Prostate gland (tissue), 2 donors: ENCODE results near the gene TVP23C. TPM values are rescaled to one million over a fixed set of nuclear protein-coding genes. Genes with fewer than 3 reads are reported as not detected.

Experiments used
- DNase-seq: peaks from one replicate; pipeline ENCODE4 v3.0.0-alpha.2; 2019; ENCODE audit warnings: low spot score
- H3K27ac ChIP-seq, 2 donors: fragments of 200-600 bp; sonication (generic); 2 replicates each; pipeline ENCODE4 v1.5.1; 2017 to 2019
- H3K27me3 ChIP-seq: fragments of 200-600 bp; sonication (generic); replicated peaks from 2 replicates; pipeline ENCODE4 v1.5.1; 2019; ENCODE audit not compliant: insufficient read depth
- H3K36me3 ChIP-seq, 2 donors: fragments of 200-600 bp; sonication (generic); 1 replicate in 1 of 2; 2 replicates in 1 of 2; pipeline versions ENCODE4 v1.5.1 to v1.8.1; 2017 to 2019
- H3K4me1 ChIP-seq: fragments of 200-600 bp; sonication (generic); replicated peaks from 2 replicates; pipeline ENCODE4 v1.5.1; 2019
- H3K4me3 ChIP-seq, 2 donors: fragments of 200-600 bp; sonication (generic); 2 replicates each; pipeline ENCODE4 v1.5.1; 2017 to 2019
- H3K9me3 ChIP-seq: fragments of 200-600 bp; sonication (generic); 2 replicates; pipeline ENCODE4 v1.5.1; 2017
- CTCF ChIP-seq, 4 experiments: fragments of 200-600 bp in 2 of 4; fragments of 450-650 bp in 2 of 4; sonication (generic) in 2 of 4; IDR thresholded peaks; 1 replicate in 3 of 4; 2 replicates in 1 of 4; pipeline ENCODE4 v1.5.1; 2016 to 2019; ENCODE audit warnings: antibody characterized with exemption in 4 of 4, mild to moderate bottlenecking in 2 of 4, moderate library complexity in 2 of 4
- POLR2A ChIP-seq: fragments of 450-650 bp; IDR thresholded peaks from one replicate; pipeline ENCODE4 v1.6.1; 2016; ENCODE audit warnings: antibody characterized with exemption, mild to moderate bottlenecking
- POLR2AphosphoS5 ChIP-seq: sonication (generic); formaldehyde crosslinking; IDR thresholded peaks from one replicate; pipeline ENCODE4 v1.6.1; 2017; ENCODE audit warnings: antibody characterized with exemption
- WGBS: methylation state at CpG from one replicate; pipeline ENCODE4 v1.1.5; 2018; 5-methylcytosine and 5-hydroxymethylcytosine counted together
- intact Hi-C: fragments of 100-400 bp; cut with DNase I; formaldehyde crosslinking; loops from one replicate; pipeline ENCODE4 v1.14.2; 2022
- small RNA-seq, 2 donors: library from RNA; depleted of rRNA; stranded (forward); fragments of <200 nt; gene quantifications; one replicate each; pipeline ENCODE3, GENCODE V24; 2016
- total RNA-seq, 2 donors: library from RNA; depleted of rRNA; stranded (reverse); fragments of >200 nt; gene quantifications; one replicate each; pipeline ENCODE4 v1.1.0, GENCODE V29; 2016

TVP23C gene
- total RNA-seq, 2 donors from 2014 or later: 16.9 to 19.4 TPM

- H3K36me3 ChIP-seq: no peaks in the 10 kb centered on the region
- 97% methylated on average over 5 of the region's 5 CpGs for WGBS
- no peak overlapping the region for H3K27ac ChIP-seq
- H3K27me3 ChIP-seq: no peaks in the 10 kb centered on the region
- no peak for DNase-seq
- intact Hi-C loops: loop anchor here (10.0 kb wide), 1 partner anchor 100 kb away; no protein-coding TSS in a partner anchor
- no peak overlapping the region for H3K4me3 ChIP-seq
- H3K4me1 ChIP-seq: peaks cover 5% of the 10 kb centered on the region
- TF ChIP-seq CTCF (IDR thresholded peaks at IDR 0.05): no peak
- TF ChIP-seq POLR2A: no peak
- TF ChIP-seq POLR2AphosphoS5: no peak
- H3K9me3 ChIP-seq: no peaks in the 10 kb centered on the region
These were observed 108.9 kb downstream of the TVP23C start for GRCh38 chr17:15454346-15454745.

GRCh38 chr17:15453782-15454181, 109.5 kb downstream of the TVP23C start:
- WGBS: 68% methylated on average over 3 of the region's 3 CpGs
- Histone ChIP-seq H3K27me3 (no peaks in the 10 kb centered on the region), H3K9me3 (no peaks in the 10 kb centered on the region), H3K4me3 (no peak overlapping the region), H3K4me1 (peaks cover 5% of the 10 kb centered on the region), H3K36me3 (no peaks in the 10 kb centered on the region), H3K27ac (no peak overlapping the region)
- no peak for DNase-seq
- TF ChIP-seq POLR2A: no peak
- TF ChIP-seq CTCF (IDR thresholded peaks at IDR 0.05): no peak
- TF ChIP-seq POLR2AphosphoS5: no peak
- intact Hi-C loops: loop anchor here (10.0 kb wide), 1 partner anchor 99 kb away; no protein-coding TSS in a partner anchor

- DNase-seq: no peak
- Histone ChIP-seq H3K4me3 (no peak overlapping the region), H3K27me3 (no peaks in the 10 kb centered on the region), H3K36me3 (no peaks in the 10 kb centered on the region), H3K27ac (no peak overlapping the region), H3K4me1 (peaks cover 5% of the 10 kb centered on the region), H3K9me3 (no peaks in the 10 kb centered on the region)
- TF ChIP-seq CTCF (IDR thresholded peaks at IDR 0.05) (no peak), POLR2AphosphoS5 (no peak), POLR2A (no peak)
- WGBS: 43% methylated on average over 4 of the region's 4 CpGs
- intact Hi-C loops: loop anchor here (10.0 kb wide), 1 partner anchor 98 kb away; no protein-coding TSS in a partner anchor
These were observed 110.0 kb downstream of the TVP23C start for GRCh38 chr17:15453246-15453645.

GRCh38 chr17:15452746-15453145, 110.5 kb downstream of the TVP23C start:
- TF ChIP-seq POLR2AphosphoS5 (no peak), CTCF (IDR thresholded peaks at IDR 0.05) (no peak), POLR2A (no peak)
- intact Hi-C loops: loop anchor here (10.0 kb wide), 1 partner anchor 98 kb away; no protein-coding TSS in a partner anchor
- no peaks in the 10 kb centered on the region for H3K36me3 ChIP-seq
- WGBS: 63% methylated on average over 1 of the region's 1 CpG
- DNase-seq: no peak
- no peak overlapping the region for H3K27ac ChIP-seq
- no peaks in the 10 kb centered on the region for H3K27me3 ChIP-seq
- H3K4me3 ChIP-seq: no peak overlapping the region
- no peaks in the 10 kb centered on the region for H3K9me3 ChIP-seq
- peaks cover 2% of the 10 kb centered on the region for H3K4me1 ChIP-seq

Small RNAs within 50 kb of the gene (small RNA-seq; reads per million reads assigned to genes)
- gene AC005838.1 (0 reads per million in 2 donors), gene RF00090 (0 reads per million in 2 donors)

Other genes with a start within 250 kb of the TVP23C start
- 1 to 10 TPM in 1 of 2 donors, not detected in 1; 3.2 TPM for gene TEKT3, start 221.9 kb downstream of the TVP23C start, total RNA-seq
- gene CDRT4, start 95.9 kb downstream of the TVP23C start, total RNA-seq: 10 to 100 TPM in 1 of 2 donors, 1 to 10 TPM in 1; 8.5 to 13.0 TPM
- gene FBXW10B, start 56.2 kb upstream of the TVP23C start, total RNA-seq: 1 to 10 TPM in 1 of 2 donors, not detected in 1; 5.1 TPM
- gene TRIM16, start 120.8 kb upstream of the TVP23C start, total RNA-seq: 10 to 100 TPM; 19.7 to 72.2 TPM
- 10 to 100 TPM; 19.4 to 46.9 TPM for gene ZNF286A, start 136.3 kb upstream of the TVP23C start, total RNA-seq
- 1 to 10 TPM in 1 of 2 donors, not detected in 1; 6.0 TPM for gene TBC1D26, start 168.8 kb upstream of the TVP23C start, total RNA-seq